ENCODE data around the gene NLE1. TPM values are rescaled to one million over a fixed set of nuclear protein-coding genes. Genes with fewer than 3 reads are reported as not detected.
"Not testable (repeated sequence)": the region's sequence is repeated elsewhere in the genome, so short reads cannot be mapped to it uniquely, and the experiment has no call there.

Gene NLE1
- polyA plus RNA-seq, 1 of the 3 experiments (the other 2 are of a cell fraction), result 22.1 TPM

- TF ChIP-seq REST (IDR thresholded peaks at IDR 0.05; ENCODE audit: low read depth, low read length) (no peak), TAF1 (IDR thresholded peaks at IDR 0.05; ENCODE audit: borderline replicate concordance, low read depth, low read length) (no peak), EZH2phosphoT487 (IDR thresholded peaks at IDR 0.05; ENCODE audit: borderline replicate concordance, low read depth) (no peak), ZBTB33 (IDR thresholded peaks at IDR 0.05; ENCODE audit: borderline replicate concordance, low read depth) (no peak), YY1 (IDR thresholded peaks at IDR 0.05; ENCODE audit: low read depth) (no peak), TEAD4 (IDR thresholded peaks at IDR 0.05; ENCODE audit: borderline replicate concordance, insufficient read depth) (no peak), ELF1 (IDR thresholded peaks at IDR 0.05) (no peak), FOXJ3 (CRISPR knock-in tag; IDR thresholded peaks at IDR 0.05) (no peak), CHD2 (IDR thresholded peaks at IDR 0.05; ENCODE audit: low read length, partially characterized antibody) (no peak), PBX3 (IDR thresholded peaks at IDR 0.05) (no peak), JUND (IDR thresholded peaks at IDR 0.05) (no peak), NRF1 (IDR thresholded peaks at IDR 0.05; ENCODE audit: low read depth, low read length) (no peak), SMC3 (IDR thresholded peaks at IDR 0.05; ENCODE audit: low read depth, low read length) (no peak)
- no peaks in the 10 kb centered on the region for H3F3A ChIP-seq (replicated peaks; ENCODE audit: insufficient read depth)
- H3K9me3 ChIP-seq, result no peaks in the 10 kb centered on the region
- H3K9me2 ChIP-seq, result no peaks in the 10 kb centered on the region
- peaks cover 8% of the 10 kb centered on the region; the same call in 1 of the 2 replicates for H3K27me3 ChIP-seq (ENCODE audit: insufficient read depth)
- H3K4me2 ChIP-seq, result no peak overlapping the region
- H2AFZ ChIP-seq (ENCODE audit: low read depth), result no peak overlapping the region
- CTCF ChIA-PET, result no interaction called here
- WGBS (ENCODE audit: low lambda C conversion rate), result 18% methylated on average over 3 of the region's 6 CpGs
- DNase-seq, result no peak
- H3K4me1 ChIP-seq (ENCODE audit: control insufficient read depth in 1 of 2, insufficient read depth in 2 of 2, low read depth in 1 of 2, low read length in 1 of 2), result no peaks in the 10 kb centered on the region
- no peaks in the 10 kb centered on the region for H4K20me1 ChIP-seq (ENCODE audit: insufficient read depth)
- no peaks in the 10 kb centered on the region for H3K36me3 ChIP-seq (replicated peaks in 1 of 2; ENCODE audit: control insufficient read depth in 1 of 2, insufficient read depth in 2 of 2, low read length in 1 of 2)
- H3K79me2 ChIP-seq (ENCODE audit: insufficient read depth), result no peaks in the 10 kb centered on the region
- no peak overlapping the region for H3K27ac ChIP-seq (ENCODE audit: low read depth in 2 of 2, low read length in 1 of 2)
- H3K4me3 ChIP-seq (ENCODE audit: low read depth in 2 of 2, low read length in 1 of 2), result no peak overlapping the region
- no peak overlapping the region for H3K9ac ChIP-seq
- POLR2A ChIA-PET, result no interaction called here
These were observed 41.2 kb upstream of the NLE1 start for GRCh38 chr17:35183332-35183731.

GRCh38 chr17:35179379-35179778, 37.3 kb upstream of the NLE1 start:
- H3K27ac ChIP-seq (ENCODE audit: low read depth in 2 of 2, low read length in 1 of 2); H4K20me1 ChIP-seq (ENCODE audit: insufficient read depth); H2AFZ ChIP-seq (ENCODE audit: low read depth); H3K4me2 ChIP-seq; H3K9me3 ChIP-seq; H3K4me3 ChIP-seq (ENCODE audit: low read depth in 2 of 2, low read length in 1 of 2); DNase-seq; CTCF ChIA-PET; H3K9ac ChIP-seq; H3K79me2 ChIP-seq (ENCODE audit: insufficient read depth); POLR2A ChIA-PET; H3K4me1 ChIP-seq (ENCODE audit: control insufficient read depth in 1 of 2, insufficient read depth in 2 of 2, low read depth in 1 of 2, low read length in 1 of 2); H3K36me3 ChIP-seq (replicated peaks in 1 of 2; ENCODE audit: control insufficient read depth in 1 of 2, insufficient read depth in 2 of 2, low read length in 1 of 2); H3F3A ChIP-seq (replicated peaks; ENCODE audit: insufficient read depth); H3K9me2 ChIP-seq: not testable (repeated sequence)
- peaks cover 32% of the 10 kb centered on the region; the same call in 1 of the 2 replicates for H3K27me3 ChIP-seq (ENCODE audit: insufficient read depth)
- WGBS (ENCODE audit: low lambda C conversion rate), result 7% methylated on average over 5 of the region's 5 CpGs

Measured in SK-N-SH (cell line).